Parathyroid adenoma (tissue), 2 donors: ENCODE results near the gene SPOCK3.

Experiments
- H2AFZ ChIP-seq: fragments of 300-600 bp; sonication (generic); one replicate; pipeline ENCODE4 v1.7.0; 2017; ENCODE audit warnings: antibody characterized with exemption, mild to moderate bottlenecking
- H3K27ac ChIP-seq: fragments of 300-600 bp; sonication (generic); one replicate; pipeline ENCODE4 v1.7.0; 2017
- H3K27me3 ChIP-seq: fragments of 300-600 bp; sonication (generic); one replicate; pipeline ENCODE4 v1.7.0; 2017; ENCODE audit warnings: low read length; ENCODE audit not compliant: control insufficient read depth, insufficient read depth
- H3K36me3 ChIP-seq: fragments of 300-600 bp; sonication (generic); one replicate; pipeline ENCODE4 v1.7.0; 2017; ENCODE audit warnings: low read length; ENCODE audit not compliant: control insufficient read depth, insufficient read depth
- H3K4me1 ChIP-seq: fragments of 300-600 bp; sonication (generic); one replicate; pipeline ENCODE4 v1.7.0; 2017; ENCODE audit warnings: control low read depth
- H3K4me2 ChIP-seq: fragments of 300-600 bp; sonication (generic); one replicate; pipeline ENCODE4 v1.7.0; 2017; ENCODE audit warnings: low read length
- H3K4me3 ChIP-seq: fragments of 300-600 bp; sonication (generic); one replicate; pipeline ENCODE4 v1.7.0; 2017; ENCODE audit warnings: low read depth, low read length
- H3K79me2 ChIP-seq: fragments of 300-600 bp; sonication (generic); one replicate; pipeline ENCODE4 v1.7.0; 2017; ENCODE audit warnings: control low read depth
- H3K9ac ChIP-seq: fragments of 300-600 bp; sonication (generic); one replicate; pipeline ENCODE4 v1.7.0; 2017; ENCODE audit warnings: mild to moderate bottlenecking
- H3K9me3 ChIP-seq: fragments of 300-600 bp; sonication (generic); one replicate; pipeline ENCODE4 v1.7.0; 2017; ENCODE audit warnings: low read length; ENCODE audit not compliant: control insufficient read depth
- TF ChIP-seq, protein P1 (sequence below): fragments of 300-600 bp; sonication (generic); IDR thresholded peaks from one replicate; pipeline ENCODE4 v1.7.0; 2017; ENCODE audit warnings: antibody characterized with exemption, mild to moderate bottlenecking
- donor health status: primary hyperparathyroidism.

Gene SPOCK3

GRCh38 chr4:167111622-167112021 lies 122.7 kb downstream of the SPOCK3 start:
- Histone ChIP-seq H3K27ac (no peak overlapping the region), H3K4me3 (no peak overlapping the region), H3K27me3 (no peaks in the 10 kb centered on the region), H3K4me1 (no peaks in the 10 kb centered on the region), H3K79me2 (no peaks in the 10 kb centered on the region), H2AFZ (no peak overlapping the region), H3K9me3 (no peaks in the 10 kb centered on the region), H3K4me2 (no peak overlapping the region), H3K36me3 (no peaks in the 10 kb centered on the region), H3K9ac (no peak overlapping the region)
- TF ChIP-seq, protein P1, sequence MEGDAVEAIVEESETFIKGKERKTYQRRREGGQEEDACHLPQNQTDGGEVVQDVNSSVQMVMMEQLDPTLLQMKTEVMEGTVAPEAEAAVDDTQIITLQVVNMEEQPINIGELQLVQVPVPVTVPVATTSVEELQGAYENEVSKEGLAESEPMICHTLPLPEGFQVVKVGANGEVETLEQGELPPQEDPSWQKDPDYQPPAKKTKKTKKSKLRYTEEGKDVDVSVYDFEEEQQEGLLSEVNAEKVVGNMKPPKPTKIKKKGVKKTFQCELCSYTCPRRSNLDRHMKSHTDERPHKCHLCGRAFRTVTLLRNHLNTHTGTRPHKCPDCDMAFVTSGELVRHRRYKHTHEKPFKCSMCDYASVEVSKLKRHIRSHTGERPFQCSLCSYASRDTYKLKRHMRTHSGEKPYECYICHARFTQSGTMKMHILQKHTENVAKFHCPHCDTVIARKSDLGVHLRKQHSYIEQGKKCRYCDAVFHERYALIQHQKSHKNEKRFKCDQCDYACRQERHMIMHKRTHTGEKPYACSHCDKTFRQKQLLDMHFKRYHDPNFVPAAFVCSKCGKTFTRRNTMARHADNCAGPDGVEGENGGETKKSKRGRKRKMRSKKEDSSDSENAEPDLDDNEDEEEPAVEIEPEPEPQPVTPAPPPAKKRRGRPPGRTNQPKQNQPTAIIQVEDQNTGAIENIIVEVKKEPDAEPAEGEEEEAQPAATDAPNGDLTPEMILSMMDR, result no peak

DNA sequence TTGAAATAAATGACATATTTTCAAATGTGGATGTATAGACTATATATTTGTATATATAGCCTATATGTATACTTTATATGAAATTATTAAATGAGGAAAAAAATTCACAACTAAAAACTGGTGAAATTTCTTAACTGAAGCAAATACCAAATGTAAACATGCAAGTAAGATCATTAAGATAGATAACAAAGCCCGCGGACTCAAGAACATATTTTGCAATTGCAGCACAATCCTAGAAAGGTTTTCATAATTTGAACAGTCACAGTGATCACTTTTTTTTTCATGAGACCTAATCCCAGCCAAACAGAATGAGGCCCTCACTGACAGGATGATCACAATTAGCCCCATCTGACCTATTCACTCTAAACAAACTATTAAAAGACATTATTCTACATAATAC lies 123.2 kb downstream of the SPOCK3 start:
- Histone ChIP-seq H3K27me3 (no peaks in the 10 kb centered on the region), H3K9me3 (no peaks in the 10 kb centered on the region), H3K79me2 (no peaks in the 10 kb centered on the region), H3K9ac (no peak overlapping the region), H3K4me3 (no peak overlapping the region), H3K36me3 (no peaks in the 10 kb centered on the region), H2AFZ (no peak overlapping the region), H3K4me1 (no peaks in the 10 kb centered on the region), H3K27ac (no peak overlapping the region), H3K4me2 (no peak overlapping the region)
- TF ChIP-seq, protein P1, result no peak

DNA sequence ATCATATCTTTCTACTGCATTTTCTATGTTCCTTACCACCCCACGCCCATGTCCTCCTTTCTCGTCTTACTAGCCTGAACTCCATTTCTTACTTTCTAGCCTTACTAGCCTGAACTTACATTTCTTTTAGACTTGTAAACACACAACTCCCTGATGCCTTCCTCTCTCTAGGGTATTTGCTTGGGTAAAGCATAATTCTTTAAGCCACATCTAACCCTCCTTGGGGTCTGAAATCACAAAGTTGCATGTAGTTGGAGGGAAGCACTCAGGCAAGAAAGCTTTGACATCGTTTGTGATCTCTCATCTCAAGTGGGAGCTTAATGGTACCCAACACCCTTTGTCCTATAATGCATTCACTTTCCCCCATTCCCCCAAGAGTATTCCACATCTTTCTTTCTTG lies 124.4 kb downstream of the SPOCK3 start:
- no peaks in the 10 kb centered on the region for H3K36me3 ChIP-seq
- no peak overlapping the region for H3K27ac ChIP-seq

GRCh38 chr4:167105857-167106256 lies 128.4 kb downstream of the SPOCK3 start:
- H3K27ac ChIP-seq, result no peak overlapping the region
- no peak overlapping the region for H2AFZ ChIP-seq
- H3K36me3 ChIP-seq, result no peaks in the 10 kb centered on the region
- H3K4me1 ChIP-seq, result no peaks in the 10 kb centered on the region
- H3K79me2 ChIP-seq, result no peaks in the 10 kb centered on the region
- H3K9me3 ChIP-seq, result no peaks in the 10 kb centered on the region
- H3K9ac ChIP-seq, result no peak overlapping the region
- H3K4me2 ChIP-seq, result no peak overlapping the region
- H3K4me3 ChIP-seq, result no peak overlapping the region
- H3K27me3 ChIP-seq, result no peaks in the 10 kb centered on the region
- TF ChIP-seq, protein P1, result no peak

More for the DNA sequence above, 124.4 kb downstream of the SPOCK3 start:
- Histone ChIP-seq H3K9ac (no peak overlapping the region), H3K9me3 (no peaks in the 10 kb centered on the region), H3K4me1 (no peaks in the 10 kb centered on the region), H3K27me3 (no peaks in the 10 kb centered on the region), H3K4me3 (no peak overlapping the region), H3K4me2 (no peak overlapping the region), H3K79me2 (no peaks in the 10 kb centered on the region), H2AFZ (no peak overlapping the region)
- TF ChIP-seq, protein P1, result no peak

- H3K36me3 ChIP-seq, result no peaks in the 10 kb centered on the region
- no peaks in the 10 kb centered on the region for H3K27me3 ChIP-seq
- no peak overlapping the region for H3K4me3 ChIP-seq
- H3K4me2 ChIP-seq, result no peak overlapping the region
- H3K27ac ChIP-seq, result no peak overlapping the region
- TF ChIP-seq, protein P1, result no peak
- H3K79me2 ChIP-seq, result no peaks in the 10 kb centered on the region
- no peak overlapping the region for H2AFZ ChIP-seq
- no peaks in the 10 kb centered on the region for H3K9me3 ChIP-seq
- H3K9ac ChIP-seq, result no peak overlapping the region
- H3K4me1 ChIP-seq, result no peaks in the 10 kb centered on the region
These were observed 131.8 kb downstream of the SPOCK3 start for GRCh38 chr4:167102475-167102874.
